OCI-LY1 (cell line): ENCODE measurements around the gene TGM4.
"Not testable (repeated sequence)": the region's sequence is repeated elsewhere in the genome, so short reads cannot be mapped to it uniquely, and the experiment has no call there.

Experiments used
- H2AFZ ChIP-seq: fragments of 200-600 bp; sonication (generic), shearing (Covaris generic); 2 replicates; pipeline ENCODE4 v1.6.0; 2014; ENCODE audit warnings: antibody characterized with exemption, mild to moderate bottlenecking, low read length
- H3F3A ChIP-seq: fragments of 200-600 bp; sonication (generic), shearing (Covaris generic); 2 replicates; pipeline ENCODE4 v1.6.0; 2014; ENCODE audit warnings: mild to moderate bottlenecking, antibody characterized with exemption, low read length, moderate library complexity; ENCODE audit not compliant: insufficient read depth
- H3K27ac ChIP-seq: fragments of 200-600 bp; sonication (generic); 2 replicates; pipeline ENCODE4 v1.5.1; 2014; ENCODE audit warnings: low read length, mixed run types, mild to moderate bottlenecking, low read depth; ENCODE audit not compliant: poor library complexity, severe bottlenecking
- H3K27me3 ChIP-seq: fragments of 200-600 bp; sonication (generic); 2 replicates; pipeline ENCODE4 v1.6.0; 2014; ENCODE audit warnings: antibody characterized with exemption, mild to moderate bottlenecking, low read length, moderate library complexity; ENCODE audit not compliant: insufficient read depth
- H3K36me3 ChIP-seq: fragments of 200-600 bp; sonication (generic); 2 replicates; pipeline ENCODE4 v1.6.1; 2014; ENCODE audit warnings: mild to moderate bottlenecking, antibody characterized with exemption, low read length, moderate library complexity, mixed read lengths; ENCODE audit not compliant: insufficient read depth
- H3K4me1 ChIP-seq: fragments of 200-600 bp; sonication (generic); 2 replicates; pipeline ENCODE4 v1.5.1; 2014; ENCODE audit warnings: mild to moderate bottlenecking, low read length, moderate library complexity; ENCODE audit not compliant: insufficient read depth, severe bottlenecking
- H3K4me2 ChIP-seq: fragments of 200-600 bp; sonication (generic), shearing (Covaris generic); 2 replicates; pipeline ENCODE4 v1.6.1; 2014; ENCODE audit warnings: low read length
- H3K4me3 ChIP-seq: fragments of 200-600 bp; sonication (generic); 2 replicates; pipeline ENCODE4 v1.5.1; 2014; ENCODE audit warnings: low read length, low read depth, mild to moderate bottlenecking, mixed read lengths; ENCODE audit not compliant: poor library complexity, severe bottlenecking
- H3K79me2 ChIP-seq: fragments of 200-600 bp; shearing (Covaris generic); 2 replicates; pipeline ENCODE4 v1.6.1; 2016; ENCODE audit warnings: mixed run types, low read length, mixed read lengths; ENCODE audit not compliant: insufficient read depth
- H3K9ac ChIP-seq: fragments of 200-600 bp; sonication (generic), shearing (Covaris generic); 2 replicates; pipeline ENCODE4 v1.6.1; 2014; ENCODE audit warnings: mild to moderate bottlenecking, low read length, mixed read lengths
- H3K9me2 ChIP-seq: fragments of 200-600 bp; sonication (generic), shearing (Covaris generic); 2 replicates; pipeline ENCODE4 v1.6.1; 2014; ENCODE audit warnings: low read depth, mild to moderate bottlenecking, low read length, mixed read lengths
- H3K9me3 ChIP-seq: fragments of 200-600 bp; shearing (Covaris generic); 2 replicates; pipeline ENCODE4 v1.6.1; 2014; ENCODE audit warnings: low read length, mixed read lengths
- H4K20me1 ChIP-seq: fragments of 200-600 bp; sonication (generic), shearing (Covaris generic); 2 replicates; pipeline ENCODE4 v1.6.0; 2016; ENCODE audit warnings: mild to moderate bottlenecking, low read length; ENCODE audit not compliant: insufficient read depth
- CTCF ChIP-seq: fragments of 200-600 bp; sonication (generic), shearing (Covaris generic); IDR thresholded peaks from 2 replicates; pipeline ENCODE4 v1.5.1; 2017; ENCODE audit warnings: mild to moderate bottlenecking, antibody characterized with exemption, low read length, moderate library complexity, mixed read lengths
- EZH2 ChIP-seq: fragments of 200-600 bp; sonication (generic), shearing (Covaris generic); IDR thresholded peaks from 2 replicates; pipeline ENCODE4 v1.8.0; 2017; ENCODE audit warnings: borderline replicate concordance, mixed run types, mild to moderate bottlenecking, antibody characterized with exemption, low read length, moderate library complexity, mixed read lengths

TGM4 gene

GRCh38 chr3:44845528-44846520 is 28.6 kb upstream of the TGM4 start:
- Histone ChIP-seq H3K36me3 (peaks cover 88% of the 10 kb centered on the region), H3F3A (no peaks in the 10 kb centered on the region; the same call in 1 of the 2 replicates), H3K27me3 (no peaks in the 10 kb centered on the region), H3K4me1 (no peaks in the 10 kb centered on the region), H3K4me3 (no peak overlapping the region), H3K9me2 (no peaks in the 10 kb centered on the region), H3K9ac (no peak overlapping the region), H3K27ac (no peak overlapping the region), H3K9me3 (no peaks in the 10 kb centered on the region), H2AFZ (no peak overlapping the region), H3K4me2 (no peak overlapping the region), H4K20me1 (no peaks in the 10 kb centered on the region), H3K79me2 (no peaks in the 10 kb centered on the region)
- TF ChIP-seq CTCF, result no peak
- TF ChIP-seq EZH2, result no peak

- Histone ChIP-seq H3K9me3 (no peaks in the 10 kb centered on the region; the same call in 1 of the 2 replicates), H3F3A (no peaks in the 10 kb centered on the region), H3K27ac (no peak overlapping the region), H2AFZ (no peak overlapping the region), H3K4me1 (no peaks in the 10 kb centered on the region), H3K27me3 (no peaks in the 10 kb centered on the region), H3K79me2 (no peaks in the 10 kb centered on the region), H3K4me2 (no peak overlapping the region), H3K4me3 (no peak overlapping the region), H3K9me2 (no peaks in the 10 kb centered on the region), H3K36me3 (peaks cover 88% of the 10 kb centered on the region), H3K9ac (no peak overlapping the region), H4K20me1 (no peaks in the 10 kb centered on the region)
- no peak for TF ChIP-seq EZH2
These were observed 25.8 kb upstream of the TGM4 start for GRCh38 chr3:44848634-44849033.

GRCh38 chr3:44856663-44857062 is 17.7 kb upstream of the TGM4 start:
- H3K79me2 ChIP-seq, H3K9ac ChIP-seq, H2AFZ ChIP-seq, H3K4me2 ChIP-seq, H3K4me1 ChIP-seq, H3K4me3 ChIP-seq, H4K20me1 ChIP-seq, H3K27ac ChIP-seq, H3K9me2 ChIP-seq, H3K27me3 ChIP-seq, H3K9me3 ChIP-seq, H3F3A ChIP-seq: not testable (repeated sequence)
- peaks cover 50% of the 10 kb centered on the region for H3K36me3 ChIP-seq

GRCh38 chr3:44860117-44860516 is 14.3 kb upstream of the TGM4 start:
- H3F3A ChIP-seq, result peaks cover 7% of the 10 kb centered on the region; the same call in 1 of the 2 replicates
- H3K4me2 ChIP-seq, result no peak overlapping the region
- H2AFZ ChIP-seq, result no peak overlapping the region
- peaks cover 15% of the 10 kb centered on the region for H3K4me1 ChIP-seq
- H4K20me1 ChIP-seq, result no peaks in the 10 kb centered on the region
- H3K79me2 ChIP-seq, result no peaks in the 10 kb centered on the region
- no peak overlapping the region for H3K27ac ChIP-seq
- no peaks in the 10 kb centered on the region for H3K9me3 ChIP-seq
- H3K27me3 ChIP-seq, result no peaks in the 10 kb centered on the region
- no peak overlapping the region for H3K9ac ChIP-seq
- no peak overlapping the region for H3K4me3 ChIP-seq
- no peak for TF ChIP-seq EZH2
- TF ChIP-seq CTCF, result no peak
- H3K36me3 ChIP-seq, result peaks cover 19% of the 10 kb centered on the region
- H3K9me2 ChIP-seq, result no peaks in the 10 kb centered on the region
